ENCODE data around the gene CAD.

DNA sequence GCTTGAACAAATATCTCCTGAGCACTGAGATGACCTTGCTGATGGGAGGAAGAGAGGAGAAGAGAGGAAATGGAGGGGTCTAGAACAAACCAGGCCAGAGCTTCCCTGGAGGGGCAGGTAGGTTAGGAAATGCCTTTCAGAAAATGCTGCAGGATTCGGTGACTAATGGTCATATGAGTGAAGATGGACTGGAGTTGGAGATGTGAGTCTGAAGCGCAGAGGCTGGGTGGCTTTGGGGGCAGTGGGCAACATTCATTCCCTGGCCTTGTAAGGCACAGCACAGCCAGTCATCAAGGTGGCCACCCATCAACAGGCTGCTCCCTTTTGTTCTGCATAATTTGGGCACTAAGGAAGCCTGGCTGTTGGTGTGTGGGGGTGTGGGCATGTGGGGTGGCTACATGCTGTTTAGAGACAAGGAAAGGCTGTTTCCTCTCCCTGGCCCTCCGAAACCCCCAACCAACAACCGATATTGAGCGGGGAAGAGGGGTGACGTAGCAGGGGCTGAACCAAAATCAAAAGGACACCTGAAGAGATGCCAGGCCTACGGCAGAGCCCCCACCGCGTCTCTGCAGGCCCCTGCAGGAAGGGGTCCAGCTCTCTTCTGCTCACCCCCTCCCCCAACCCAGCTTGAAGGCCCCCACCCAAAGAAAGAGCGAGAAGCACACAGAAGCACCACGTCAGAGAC, 44.2 kb downstream of the CAD start:
- no peak for TF ChIP-seq POLR2A (IDR thresholded peaks at IDR 0.05; ENCODE audit: low read depth, low read length)
- no peak for TF ChIP-seq CTCF (conservative IDR thresholded peaks at IDR 0.05; ENCODE audit: low read depth, low read length)
- TF ChIP-seq, protein P1, sequence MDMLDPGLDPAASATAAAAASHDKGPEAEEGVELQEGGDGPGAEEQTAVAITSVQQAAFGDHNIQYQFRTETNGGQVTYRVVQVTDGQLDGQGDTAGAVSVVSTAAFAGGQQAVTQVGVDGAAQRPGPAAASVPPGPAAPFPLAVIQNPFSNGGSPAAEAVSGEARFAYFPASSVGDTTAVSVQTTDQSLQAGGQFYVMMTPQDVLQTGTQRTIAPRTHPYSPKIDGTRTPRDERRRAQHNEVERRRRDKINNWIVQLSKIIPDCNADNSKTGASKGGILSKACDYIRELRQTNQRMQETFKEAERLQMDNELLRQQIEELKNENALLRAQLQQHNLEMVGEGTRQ (IDR thresholded peaks at IDR 0.05; ENCODE audit: low read depth, low read length) = no peak
- TF ChIP-seq MXI1 (IDR thresholded peaks at IDR 0.05; ENCODE audit: borderline replicate concordance, low read depth, low read length) = no peak
- TF ChIP-seq MAFK (IDR thresholded peaks at IDR 0.05; ENCODE audit: low read depth, low read length) = no peak
- no peak for TF ChIP-seq RCOR1 (IDR thresholded peaks at IDR 0.05; ENCODE audit: insufficient replicate concordance, low read length)

Data from IMR-90 (cell line).